ENCODE results near the gene NBEA.
A peak's percentile ranks its signal among the peaks of the same experiment; 100 is the strongest.
"Not testable (repeated sequence)": the region's sequence is repeated elsewhere in the genome, so short reads cannot be mapped to it uniquely, and the experiment has no call there.

Gene NBEA

GRCh38 chr13:35669321-35669720 lies 727.3 kb downstream of the NBEA start:
- H3K79me1 ChIP-seq (ENCODE audit: low read depth, low read length), result no peaks in the 10 kb centered on the region
- no peak overlapping the region for H3K23ac ChIP-seq (ENCODE audit: low read depth, low read length, poor library complexity)
- no peak overlapping the region for H2BK15ac ChIP-seq (ENCODE audit: low read length)
- H3K14ac ChIP-seq (ENCODE audit: low read length), result no peak overlapping the region
- H3K18ac ChIP-seq (ENCODE audit: low read length), result no peak overlapping the region
- no peak overlapping the region for H4K8ac ChIP-seq (ENCODE audit: low read depth, low read length)
- H2BK12ac ChIP-seq (ENCODE audit: low read length), result no peak overlapping the region
- H3K36me3 ChIP-seq (replicated peaks in 1 of 2; ENCODE audit: control insufficient read depth in 2 of 2, insufficient read depth in 2 of 2, low read length in 2 of 2), result peaks cover 0 to 4% of the 10 kb centered on the region in 2 donors
- no peaks in the 10 kb centered on the region for H3K27me3 ChIP-seq (ENCODE audit: control insufficient read depth in 3 of 3, insufficient read depth in 3 of 3, low read depth in 1 of 3, low read length in 3 of 3)
- no peak overlapping the region for H3K27ac ChIP-seq (replicated peaks; ENCODE audit: low read length)
- H3K4me2 ChIP-seq (ENCODE audit: insufficient read depth, low read length, poor library complexity, severe bottlenecking), result no peak overlapping the region
- no peak overlapping the region for H3K4me3 ChIP-seq (ENCODE audit: low read length in 2 of 2)
- no peak overlapping the region for H3K4ac ChIP-seq (ENCODE audit: low read length)
- H3K9ac ChIP-seq (ENCODE audit: low read depth, low read length, poor library complexity), result no peak overlapping the region
- no peak overlapping the region for H2AK5ac ChIP-seq (ENCODE audit: low read depth, low read length)
- H3K9me3 ChIP-seq (replicated peaks in 1 of 2; ENCODE audit: control insufficient read depth in 2 of 2, insufficient read depth in 1 of 2, low read depth in 1 of 2, low read length in 2 of 2), result peaks cover 0 to 2% of the 10 kb centered on the region in 2 donors
- no peak overlapping the region for H2AFZ ChIP-seq (ENCODE audit: low read length)
- H2BK5ac ChIP-seq (ENCODE audit: low read length), result no peak overlapping the region
- H2BK120ac ChIP-seq (ENCODE audit: low read depth, low read length), result no peak overlapping the region
- peaks cover 0 to 5% of the 10 kb centered on the region in 2 donors for H3K4me1 ChIP-seq (ENCODE audit: control insufficient read depth in 2 of 2, insufficient read depth in 1 of 2, low read depth in 1 of 2, low read length in 2 of 2)
- no CpG with 5 or more reads among the region's 4 CpGs for WGBS, 2 donors (ENCODE audit: extremely low coverage in 2 of 2, insufficient read length in 2 of 2, insufficient replicate concordance in 1 of 2)
- H4K91ac ChIP-seq (ENCODE audit: low read depth, low read length, poor library complexity), result no peak overlapping the region
- DNase-seq (ENCODE audit: low spot score), result no peak

GRCh38 chr13:35672611-35673010 lies 730.5 kb downstream of the NBEA start:
- H2BK120ac ChIP-seq (ENCODE audit: low read depth, low read length), result no peak overlapping the region
- no peak overlapping the region for H2AK5ac ChIP-seq (ENCODE audit: low read depth, low read length)
- peaks cover 2 to 6% of the 10 kb centered on the region in 2 donors for H3K9me3 ChIP-seq (replicated peaks in 1 of 2; ENCODE audit: control insufficient read depth in 2 of 2, insufficient read depth in 1 of 2, low read depth in 1 of 2, low read length in 2 of 2)
- H3K36me3 ChIP-seq (replicated peaks in 1 of 2; ENCODE audit: control insufficient read depth in 2 of 2, insufficient read depth in 2 of 2, low read length in 2 of 2), result no peaks in the 10 kb centered on the region
- no peak overlapping the region for H2AFZ ChIP-seq (ENCODE audit: low read length)
- H3K27ac ChIP-seq (replicated peaks; ENCODE audit: low read length), result no peak overlapping the region
- no peak overlapping the region for H2BK15ac ChIP-seq (ENCODE audit: low read length)
- no peak overlapping the region for H3K4ac ChIP-seq (ENCODE audit: low read length)
- H3K9ac ChIP-seq (ENCODE audit: low read depth, low read length, poor library complexity), result no peak overlapping the region
- H3K4me3 ChIP-seq (ENCODE audit: low read length in 2 of 2), result no peak overlapping the region
- no peak overlapping the region for H3K23ac ChIP-seq (ENCODE audit: low read depth, low read length, poor library complexity)
- DNase-seq (ENCODE audit: low spot score), result no peak
- no peak overlapping the region for H4K91ac ChIP-seq (ENCODE audit: low read depth, low read length, poor library complexity)
- H3K14ac ChIP-seq (ENCODE audit: low read length), result no peak overlapping the region
- no CpG with 5 or more reads among the region's 6 CpGs for WGBS, 2 donors (ENCODE audit: extremely low coverage in 2 of 2, insufficient read length in 2 of 2, insufficient replicate concordance in 1 of 2)
- no peaks in the 10 kb centered on the region for H3K27me3 ChIP-seq (ENCODE audit: control insufficient read depth in 3 of 3, insufficient read depth in 3 of 3, low read depth in 1 of 3, low read length in 3 of 3)
- H3K4me2 ChIP-seq (ENCODE audit: insufficient read depth, low read length, poor library complexity, severe bottlenecking), result no peak overlapping the region
- H2BK12ac ChIP-seq (ENCODE audit: low read length), result no peak overlapping the region
- peaks cover 0 to 5% of the 10 kb centered on the region in 2 donors for H3K4me1 ChIP-seq (ENCODE audit: control insufficient read depth in 2 of 2, insufficient read depth in 1 of 2, low read depth in 1 of 2, low read length in 2 of 2)
- no peak overlapping the region for H2BK5ac ChIP-seq (ENCODE audit: low read length)
- H4K8ac ChIP-seq (ENCODE audit: low read depth, low read length), result no peak overlapping the region
- H3K79me1 ChIP-seq (ENCODE audit: low read depth, low read length), result no peaks in the 10 kb centered on the region
- no peak overlapping the region for H3K18ac ChIP-seq (ENCODE audit: low read length)

- no peak overlapping the region for H3K4me3 ChIP-seq (ENCODE audit: low read length in 2 of 2)
Measured at GRCh38 chr13:35675651-35676050, 733.6 kb downstream of the NBEA start.

GRCh38 chr13:35677863-35678262 lies 735.8 kb downstream of the NBEA start:
- H4K91ac ChIP-seq (ENCODE audit: low read depth, low read length, poor library complexity); H3K9ac ChIP-seq (ENCODE audit: low read depth, low read length, poor library complexity); H3K4ac ChIP-seq (ENCODE audit: low read length); H3K27me3 ChIP-seq (ENCODE audit: control insufficient read depth in 3 of 3, insufficient read depth in 3 of 3, low read depth in 1 of 3, low read length in 3 of 3); H3K14ac ChIP-seq (ENCODE audit: low read length); H2BK5ac ChIP-seq (ENCODE audit: low read length); H2AK5ac ChIP-seq (ENCODE audit: low read depth, low read length); H3K4me1 ChIP-seq (ENCODE audit: control insufficient read depth in 2 of 2, insufficient read depth in 1 of 2, low read depth in 1 of 2, low read length in 2 of 2); H3K36me3 ChIP-seq (replicated peaks in 1 of 2; ENCODE audit: control insufficient read depth in 2 of 2, insufficient read depth in 2 of 2, low read length in 2 of 2); H2BK12ac ChIP-seq (ENCODE audit: low read length); H3K4me3 ChIP-seq (ENCODE audit: low read length in 2 of 2); H3K23ac ChIP-seq (ENCODE audit: low read depth, low read length, poor library complexity); H2BK15ac ChIP-seq (ENCODE audit: low read length); H3K79me1 ChIP-seq (ENCODE audit: low read depth, low read length); H3K4me2 ChIP-seq (ENCODE audit: insufficient read depth, low read length, poor library complexity, severe bottlenecking); H3K27ac ChIP-seq (replicated peaks; ENCODE audit: low read length); H3K18ac ChIP-seq (ENCODE audit: low read length); H2BK120ac ChIP-seq (ENCODE audit: low read depth, low read length); DNase-seq (ENCODE audit: low spot score); H4K8ac ChIP-seq (ENCODE audit: low read depth, low read length); H3K9me3 ChIP-seq (replicated peaks in 1 of 2; ENCODE audit: control insufficient read depth in 2 of 2, insufficient read depth in 1 of 2, low read depth in 1 of 2, low read length in 2 of 2): not testable (repeated sequence)
- no CpG with 5 or more reads among the region's 6 CpGs for WGBS, 2 donors (ENCODE audit: extremely low coverage in 2 of 2, insufficient read length in 2 of 2, insufficient replicate concordance in 1 of 2)
- H2AFZ ChIP-seq (ENCODE audit: low read length), result peak overlapping the region; percentile 56

More at GRCh38 chr13:35675651-35676050, 733.6 kb downstream of the NBEA start:
- Histone ChIP-seq H3K4me1 (ENCODE audit: control insufficient read depth in 2 of 2, insufficient read depth in 1 of 2, low read depth in 1 of 2, low read length in 2 of 2) (peaks cover 0 to 5% of the 10 kb centered on the region in 2 donors), H3K27ac (replicated peaks; ENCODE audit: low read length) (no peak overlapping the region), H3K9me3 (replicated peaks in 1 of 2; ENCODE audit: control insufficient read depth in 2 of 2, insufficient read depth in 1 of 2, low read depth in 1 of 2, low read length in 2 of 2) (peaks cover 2 to 6% of the 10 kb centered on the region in 2 donors), H2BK5ac (ENCODE audit: low read length) (no peak overlapping the region), H3K23ac (ENCODE audit: low read depth, low read length, poor library complexity) (no peak overlapping the region), H3K4me2 (ENCODE audit: insufficient read depth, low read length, poor library complexity, severe bottlenecking) (no peak overlapping the region), H3K27me3 (ENCODE audit: control insufficient read depth in 3 of 3, insufficient read depth in 3 of 3, low read depth in 1 of 3, low read length in 3 of 3) (no peaks in the 10 kb centered on the region), H3K18ac (ENCODE audit: low read length) (no peak overlapping the region), H3K36me3 (replicated peaks in 1 of 2; ENCODE audit: control insufficient read depth in 2 of 2, insufficient read depth in 2 of 2, low read length in 2 of 2) (no peaks in the 10 kb centered on the region), H3K79me1 (ENCODE audit: low read depth, low read length) (no peaks in the 10 kb centered on the region), H2BK12ac (ENCODE audit: low read length) (no peak overlapping the region), H4K91ac (ENCODE audit: low read depth, low read length, poor library complexity) (no peak overlapping the region), H3K4ac (ENCODE audit: low read length) (no peak overlapping the region), H2BK120ac (ENCODE audit: low read depth, low read length) (no peak overlapping the region), H2AK5ac (ENCODE audit: low read depth, low read length) (no peak overlapping the region), H2BK15ac (ENCODE audit: low read length) (no peak overlapping the region), H3K14ac (ENCODE audit: low read length) (no peak overlapping the region), H2AFZ (ENCODE audit: low read length) (no peak overlapping the region), H3K9ac (ENCODE audit: low read depth, low read length, poor library complexity) (no peak overlapping the region), H4K8ac (ENCODE audit: low read depth, low read length) (no peak overlapping the region)
- WGBS, 2 donors (ENCODE audit: extremely low coverage in 2 of 2, insufficient read length in 2 of 2, insufficient replicate concordance in 1 of 2), result no CpG with 5 or more reads among the region's 4 CpGs
- DNase-seq (ENCODE audit: low spot score), result no peak
